Activated naive CD8-positive, alpha-beta T cell treated with anti-CD3 and anti-CD28 coated beads, Interleukin-2, amount 10 ng/mL, durations not matched to agents 7 days and 5 days (primary cell): ENCODE measurements around the gene MLKL. TPM values are rescaled to one million over a fixed set of nuclear protein-coding genes. Genes with fewer than 3 reads are reported as not detected.

Experiments
- ATAC-seq: fragments of 150-1000 bp; cut with Tn5 transposase; one replicate; pipeline ENCODE4 v1.10.0; 2021; ENCODE audit warnings: low read depth, moderate library complexity
- POLR2A ChIA-PET: fragments of 350-600 bp; sonication (Branson Sonifier 250); formaldehyde crosslinking; loops from one replicate; lab custom pipeline; 2021; ENCODE audit warnings: antibody characterized with exemption; lab: Charles Lee
- DNase-seq: peaks from one replicate; pipeline ENCODE4 v3.0.0; 2021
- H3K27ac Mint-ChIP-seq: one replicate; pipeline ENCODE4 v1.8.0; 2022; ENCODE audit warnings: mild to moderate bottlenecking, mixed read lengths
- H3K27me3 Mint-ChIP-seq: one replicate; pipeline ENCODE4 v1.8.0; 2022; ENCODE audit warnings: mild to moderate bottlenecking, moderate library complexity, mixed read lengths
- H3K36me3 Mint-ChIP-seq: one replicate; pipeline ENCODE4 v1.8.0; 2021; ENCODE audit warnings: mild to moderate bottlenecking, mixed read lengths
- H3K4me1 Mint-ChIP-seq: one replicate; pipeline ENCODE4 v1.8.0; 2021; ENCODE audit warnings: mixed read lengths
- H3K4me3 Mint-ChIP-seq: one replicate; pipeline ENCODE4 v1.8.0; 2022; ENCODE audit warnings: mild to moderate bottlenecking, moderate library complexity, mixed read lengths
- H3K9me3 Mint-ChIP-seq: one replicate; pipeline ENCODE4 v1.8.0; 2021; ENCODE audit warnings: mixed read lengths
- total RNA-seq, 2 experiments: library from RNA; stranded (reverse); gene quantifications; one replicate each; pipeline ENCODE4 v1.2.3, GENCODE V29; 2021

The MLKL gene
- total RNA-seq, 2 experiments from 2014 or later, result 25.6 to 28.7 TPM

GRCh38 chr16:74622005-74622404 lies 78.7 kb downstream of the MLKL start:
- ATAC-seq, result no peak
- H3K9me3 Mint-ChIP-seq, result no peaks in the 10 kb centered on the region
- POLR2A ChIA-PET, result interaction anchor here (2.2 kb wide), 1 partner anchor 16 kb away, joined by 7 read pairs; the partner anchor contains the start of gene GLG1

More at GRCh38 chr16:74622005-74622404, 78.7 kb downstream of the MLKL start:
- H3K4me1 Mint-ChIP-seq, result peaks cover 11% of the 10 kb centered on the region
- peaks cover 55% of the 10 kb centered on the region for H3K36me3 Mint-ChIP-seq
- no peak for DNase-seq
- no peak overlapping the region for H3K27ac Mint-ChIP-seq
- H3K4me3 Mint-ChIP-seq, result no peak overlapping the region
- H3K27me3 Mint-ChIP-seq, result no peaks in the 10 kb centered on the region

Other genes starting within 250 kb of the MLKL start
- gene GLG1, start 93.7 kb downstream of the MLKL start, total RNA-seq, result 100 to 1,000 TPM; 118 to 120 TPM
- 100 to 1,000 TPM; 110 to 119 TPM for gene RFWD3, start 34.0 kb downstream of the MLKL start, total RNA-seq
- gene FA2H, start 74.0 kb upstream of the MLKL start, total RNA-seq, result not detected